Liver (tissue), 9 donors: ENCODE data around the gene PROX2. TPM values are rescaled to one million over a fixed set of nuclear protein-coding genes. Genes with fewer than 3 reads are reported as not detected.

Source experiments
- DNase-seq: peaks from one replicate; pipeline ENCODE4 v3.0.0-alpha.2; 2017; ENCODE audit warnings: low spot score
- H3K27ac ChIP-seq, 2 donors: one replicate each; pipeline ENCODE4 v1.7.0; 2013; ENCODE audit warnings: inconsistent platforms in 2 of 2, low read length in 2 of 2, control low read depth in 1 of 2, low read depth in 1 of 2, mild to moderate bottlenecking in 1 of 2
- H3K27me3 ChIP-seq, 4 donors: one replicate each; pipeline versions ENCODE4 v1.6.1 to v1.7.0; 2013; ENCODE audit warnings: low read length in 3 of 4, inconsistent platforms in 1 of 4, mild to moderate bottlenecking in 1 of 4, moderate library complexity in 1 of 4; ENCODE audit not compliant: control insufficient read depth in 4 of 4, insufficient read depth in 4 of 4
- H3K36me3 ChIP-seq, 4 donors: one replicate each; pipeline versions ENCODE4 v1.6.1 to v1.7.0; 2013; ENCODE audit warnings: low read length in 3 of 4, mild to moderate bottlenecking in 3 of 4, low read depth in 1 of 4, moderate library complexity in 1 of 4; ENCODE audit not compliant: control insufficient read depth in 4 of 4, insufficient read depth in 3 of 4
- H3K4me1 ChIP-seq, 4 donors: one replicate each; pipeline versions ENCODE4 v1.6.1 to v1.7.0; 2013; ENCODE audit warnings: low read length in 3 of 4, mild to moderate bottlenecking in 3 of 4, moderate library complexity in 1 of 4; ENCODE audit not compliant: control insufficient read depth in 4 of 4, insufficient read depth in 4 of 4
- H3K4me3 ChIP-seq, 3 donors: one replicate each; pipeline versions ENCODE4 v1.6.1 to v1.7.0; 2013; ENCODE audit warnings: low read length in 3 of 3, control low read depth in 1 of 3, low read depth in 1 of 3, mild to moderate bottlenecking in 1 of 3
- H3K9ac ChIP-seq, 2 donors: one replicate each; pipeline ENCODE4 v1.7.0; 2013; ENCODE audit warnings: low read length in 2 of 2, mild to moderate bottlenecking in 2 of 2, moderate library complexity in 2 of 2, control low read depth in 1 of 2, low read depth in 1 of 2
- H3K9me3 ChIP-seq, 4 donors: one replicate each; pipeline versions ENCODE4 v1.6.1 to v1.7.0; 2013; ENCODE audit warnings: low read length in 3 of 4; ENCODE audit not compliant: control insufficient read depth in 4 of 4
- FOXA1 ChIP-seq: IDR thresholded peaks from 2 replicates; pipeline ENCODE4 v1.6.1; 2016; ENCODE audit warnings: antibody characterized with exemption
- FOXA2 ChIP-seq: IDR thresholded peaks from 2 replicates; pipeline ENCODE4 v1.6.1; 2016; ENCODE audit warnings: antibody characterized with exemption
- GABPA ChIP-seq, 2 donors: IDR thresholded peaks in 1 of 2; conservative IDR thresholded peaks in 1 of 2; 2 replicates each; pipeline ENCODE4 v1.6.1; 2016; ENCODE audit warnings: antibody characterized with exemption in 2 of 2, mild to moderate bottlenecking in 1 of 2, moderate library complexity in 1 of 2
- HNF4A ChIP-seq, 2 donors: conservative IDR thresholded peaks; 2 replicates each; pipeline ENCODE4 v1.6.1; 2016; ENCODE audit warnings: antibody characterized with exemption in 2 of 2, mild to moderate bottlenecking in 2 of 2
- HNF4G ChIP-seq: IDR thresholded peaks from 2 replicates; pipeline ENCODE4 v1.6.1; 2016; ENCODE audit warnings: antibody characterized with exemption
- NR2F2 ChIP-seq: IDR thresholded peaks from 2 replicates; pipeline ENCODE4 v1.6.1; 2016; ENCODE audit warnings: antibody characterized with exemption
- RAD21 ChIP-seq, 2 donors: IDR thresholded peaks; 2 replicates each; pipeline ENCODE4 v1.6.1; 2016; ENCODE audit warnings: antibody characterized with exemption in 2 of 2, mild to moderate bottlenecking in 2 of 2
- RXRA ChIP-seq, 2 donors: IDR thresholded peaks; 2 replicates each; pipeline ENCODE4 v1.6.1; 2017 to 2018; ENCODE audit warnings: antibody characterized with exemption in 2 of 2, mild to moderate bottlenecking in 1 of 2
- SP1 ChIP-seq: IDR thresholded peaks from 2 replicates; pipeline ENCODE4 v1.6.1; 2018; ENCODE audit warnings: antibody characterized with exemption, mild to moderate bottlenecking
- TAF1 ChIP-seq: conservative IDR thresholded peaks from 2 replicates; pipeline ENCODE4 v1.6.1; 2016; ENCODE audit warnings: antibody characterized with exemption, mild to moderate bottlenecking
- YY1 ChIP-seq: IDR thresholded peaks from 2 replicates; pipeline ENCODE4 v1.6.1; 2016; ENCODE audit warnings: antibody characterized with exemption, mild to moderate bottlenecking
- WGBS: extraction: QIAGEN DNeasy Blood & Tissue Kit; methylation state at CpG from one replicate; pipeline ENCODE4 v1.1.7; 2013; 5-methylcytosine and 5-hydroxymethylcytosine counted together
- polyA plus RNA-seq, 2 donors: library from polyadenylated mRNA; stranded (reverse) in 1 of 2; unstranded in 1 of 2; fragments of 200-250 nt in 1 of 2; fragments of >200 nt in 1 of 2; fragmentation: Nextera tagmentation in 1 of 2; extraction: Ambion mirVana in 1 of 2; gene quantifications; one replicate each; pipeline versions ENCODE4 v1.2.1 to v1.2.3, GENCODE V29; 2013 to 2015
- total RNA-seq, 2 donors: library from RNA; depleted of rRNA; stranded (reverse); fragments of >200 nt; gene quantifications; one replicate each; pipeline ENCODE4 v1.2.3, GENCODE V29; 2014
- TF ChIP-seq, protein P1 (sequence below): IDR thresholded peaks from 2 replicates; pipeline ENCODE4 v1.6.1; 2016; ENCODE audit warnings: antibody characterized with exemption
- TF ChIP-seq, protein P2 (sequence below): IDR thresholded peaks from 2 replicates; pipeline ENCODE4 v1.6.1; 2016; ENCODE audit warnings: antibody characterized with exemption, mild to moderate bottlenecking
- TF ChIP-seq, protein P3 (sequence below): IDR thresholded peaks from 2 replicates; pipeline ENCODE4 v1.6.1; 2016; ENCODE audit warnings: antibody characterized with exemption
- TF ChIP-seq, protein P4 (sequence below): IDR thresholded peaks from 2 replicates; pipeline ENCODE4 v1.6.1; 2016; ENCODE audit warnings: antibody characterized with exemption
- donor health status: healthy.
- donor health status: healthy.
- donor health status: healthy.
- donor health status: healthy.
- donor health status: healthy.

The PROX2 gene
- total and polyA plus RNA-seq, 4 donors: 0.06 TPM; not detected in 3

DNA sequence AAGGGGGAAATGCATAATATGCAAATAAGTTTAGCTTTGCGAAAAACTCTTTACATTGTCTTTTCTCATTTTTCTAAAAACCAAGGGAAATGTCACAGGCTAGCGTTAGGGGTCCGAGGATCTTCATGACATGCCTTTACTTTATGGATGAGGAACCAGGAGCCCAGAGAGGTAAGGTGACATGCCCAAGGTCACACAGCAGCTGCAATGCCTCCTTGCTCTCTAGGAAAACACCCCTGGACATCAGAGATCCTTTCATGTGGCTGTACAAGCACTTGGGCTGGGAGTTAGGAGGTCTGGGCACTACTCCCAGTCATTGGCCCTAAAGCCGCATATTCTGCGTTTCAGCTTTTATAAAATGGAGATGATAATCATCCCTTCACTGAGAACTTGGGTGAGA lies 741 bp downstream of the PROX2 start:
- Histone ChIP-seq H3K9ac (no peak overlapping the region), H3K9me3 (no peaks in the 10 kb centered on the region), H3K36me3 (no peaks in the 10 kb centered on the region), H3K27me3 (no peaks in the 10 kb centered on the region), H3K4me3 (no peak overlapping the region), H3K4me1 (peaks cover 0 to 7% (median 4%) of the 10 kb centered on the region in 4 donors), H3K27ac (no peak overlapping the region)
- WGBS: 95% methylated on average over 5 of the region's 5 CpGs
- TF ChIP-seq SP1: no peak
- TF ChIP-seq NR2F2: no peak
- no peak for TF ChIP-seq FOXA2
- no peak for TF ChIP-seq RAD21 (IDR thresholded peaks at IDR 0.05)
- no peak for DNase-seq

DNA sequence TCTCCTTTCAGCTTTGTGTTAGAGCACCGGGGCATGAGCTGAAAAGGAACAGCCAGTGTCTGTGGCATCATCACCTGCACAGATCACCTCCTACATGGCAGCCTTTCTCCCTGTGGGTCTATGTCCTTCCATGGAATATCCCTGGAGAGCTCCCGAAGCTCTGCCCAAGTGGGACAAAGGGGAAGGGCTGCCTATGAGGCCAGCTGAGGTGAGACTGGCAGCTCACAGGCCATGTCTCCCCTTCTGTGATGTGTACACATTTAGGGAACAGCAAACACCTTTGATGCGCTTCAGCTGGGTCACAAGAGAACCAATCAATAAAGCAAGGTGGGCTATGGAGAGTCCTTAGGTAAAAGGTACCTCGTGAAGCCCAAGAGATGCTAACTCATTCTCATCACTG lies 4.1 kb downstream of the PROX2 start:
- no peak overlapping the region for H3K9ac ChIP-seq
- no peak overlapping the region for H3K4me3 ChIP-seq
- no peaks in the 10 kb centered on the region for H3K9me3 ChIP-seq
- peaks cover 0 to 7% (median 4%) of the 10 kb centered on the region in 4 donors for H3K4me1 ChIP-seq
- no peak overlapping the region for H3K27ac ChIP-seq
- whole genome bisulfite sequencing: 42% methylated on average over 4 of the region's 4 CpGs
- H3K27me3 ChIP-seq: no peaks in the 10 kb centered on the region
- TF ChIP-seq SP1 (peak; percentile 20), RXRA (IDR thresholded peaks at IDR 0.05) (peak; percentile 54 to 73), FOXA1 (no peak)
- no peak for DNase-seq
- H3K36me3 ChIP-seq: no peaks in the 10 kb centered on the region

DNA sequence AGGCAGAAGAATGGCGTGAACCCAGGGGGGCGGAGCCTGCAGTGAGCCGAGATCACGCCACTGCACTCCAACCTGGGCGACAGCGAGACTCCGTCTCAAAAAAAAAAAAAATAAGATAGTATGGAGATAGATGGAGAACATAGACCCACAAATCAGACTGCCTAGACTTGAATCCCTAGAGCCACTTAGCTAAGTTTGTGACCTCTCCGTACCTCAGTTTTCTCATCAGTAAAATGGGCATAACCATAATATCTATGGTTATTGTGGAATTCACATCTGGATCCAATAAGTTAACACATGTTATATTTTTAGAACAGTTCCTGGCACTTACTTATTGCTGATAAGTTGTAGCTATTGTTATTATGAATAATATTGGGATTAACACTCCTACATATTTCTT lies 7.2 kb downstream of the PROX2 start:
- Histone ChIP-seq H3K27ac (no peak overlapping the region), H3K9me3 (no peaks in the 10 kb centered on the region), H3K27me3 (no peaks in the 10 kb centered on the region), H3K9ac (no peak overlapping the region), H3K36me3 (no peaks in the 10 kb centered on the region), H3K4me3 (no peak overlapping the region), H3K4me1 (peaks cover 0 to 7% (median 4%) of the 10 kb centered on the region in 4 donors)
- DNase-seq: no peak
- TF ChIP-seq HNF4A (conservative IDR thresholded peaks at IDR 0.05) (no peak), FOXA2 (no peak), FOXA1 (no peak), RAD21 (IDR thresholded peaks at IDR 0.05) (no peak), RXRA (IDR thresholded peaks at IDR 0.05) (no peak), GABPA (IDR thresholded peaks at IDR 0.05 in 1 of 2, conservative IDR thresholded peaks at IDR 0.05 in 1 of 2) (no peak), HNF4G (no peak), YY1 (no peak)
- TF ChIP-seq, protein P1, sequence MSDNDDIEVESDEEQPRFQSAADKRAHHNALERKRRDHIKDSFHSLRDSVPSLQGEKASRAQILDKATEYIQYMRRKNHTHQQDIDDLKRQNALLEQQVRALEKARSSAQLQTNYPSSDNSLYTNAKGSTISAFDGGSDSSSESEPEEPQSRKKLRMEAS: no peak
- 86% methylated on average over 8 of the region's 8 CpGs for WGBS

DNA sequence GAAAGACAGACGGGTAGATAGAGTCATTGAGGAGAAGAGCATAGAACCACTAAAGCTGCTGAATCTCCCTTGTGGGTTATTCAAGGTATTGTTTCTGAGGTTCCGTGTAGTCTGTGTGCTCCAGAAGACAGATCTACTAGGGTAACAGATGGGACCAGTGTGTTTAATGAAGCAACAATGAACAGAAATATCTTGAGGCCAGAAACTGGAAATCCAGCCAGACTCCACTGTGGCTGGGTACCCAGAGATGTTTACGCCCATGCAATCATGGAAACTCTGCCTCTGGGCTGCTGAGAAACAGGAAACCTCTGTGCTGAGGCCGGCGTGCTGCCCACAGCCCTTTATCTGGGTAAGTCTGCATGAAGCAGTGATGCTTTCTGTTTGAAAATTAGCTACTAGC lies 8.3 kb downstream of the PROX2 start:
- no peak overlapping the region for H3K9ac ChIP-seq
- no peak for DNase-seq
- TF ChIP-seq RAD21 (IDR thresholded peaks at IDR 0.05) (no peak), HNF4G (no peak), NR2F2 (no peak), GABPA (IDR thresholded peaks at IDR 0.05 in 1 of 2, conservative IDR thresholded peaks at IDR 0.05 in 1 of 2) (no peak), FOXA1 (no peak), FOXA2 (no peak), TAF1 (no peak)
- TF ChIP-seq, protein P2, sequence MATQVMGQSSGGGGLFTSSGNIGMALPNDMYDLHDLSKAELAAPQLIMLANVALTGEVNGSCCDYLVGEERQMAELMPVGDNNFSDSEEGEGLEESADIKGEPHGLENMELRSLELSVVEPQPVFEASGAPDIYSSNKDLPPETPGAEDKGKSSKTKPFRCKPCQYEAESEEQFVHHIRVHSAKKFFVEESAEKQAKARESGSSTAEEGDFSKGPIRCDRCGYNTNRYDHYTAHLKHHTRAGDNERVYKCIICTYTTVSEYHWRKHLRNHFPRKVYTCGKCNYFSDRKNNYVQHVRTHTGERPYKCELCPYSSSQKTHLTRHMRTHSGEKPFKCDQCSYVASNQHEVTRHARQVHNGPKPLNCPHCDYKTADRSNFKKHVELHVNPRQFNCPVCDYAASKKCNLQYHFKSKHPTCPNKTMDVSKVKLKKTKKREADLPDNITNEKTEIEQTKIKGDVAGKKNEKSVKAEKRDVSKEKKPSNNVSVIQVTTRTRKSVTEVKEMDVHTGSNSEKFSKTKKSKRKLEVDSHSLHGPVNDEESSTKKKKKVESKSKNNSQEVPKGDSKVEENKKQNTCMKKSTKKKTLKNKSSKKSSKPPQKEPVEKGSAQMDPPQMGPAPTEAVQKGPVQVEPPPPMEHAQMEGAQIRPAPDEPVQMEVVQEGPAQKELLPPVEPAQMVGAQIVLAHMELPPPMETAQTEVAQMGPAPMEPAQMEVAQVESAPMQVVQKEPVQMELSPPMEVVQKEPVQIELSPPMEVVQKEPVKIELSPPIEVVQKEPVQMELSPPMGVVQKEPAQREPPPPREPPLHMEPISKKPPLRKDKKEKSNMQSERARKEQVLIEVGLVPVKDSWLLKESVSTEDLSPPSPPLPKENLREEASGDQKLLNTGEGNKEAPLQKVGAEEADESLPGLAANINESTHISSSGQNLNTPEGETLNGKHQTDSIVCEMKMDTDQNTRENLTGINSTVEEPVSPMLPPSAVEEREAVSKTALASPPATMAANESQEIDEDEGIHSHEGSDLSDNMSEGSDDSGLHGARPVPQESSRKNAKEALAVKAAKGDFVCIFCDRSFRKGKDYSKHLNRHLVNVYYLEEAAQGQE: no peak
- TF ChIP-seq, protein P1: no peak
- TF ChIP-seq, protein P3, sequence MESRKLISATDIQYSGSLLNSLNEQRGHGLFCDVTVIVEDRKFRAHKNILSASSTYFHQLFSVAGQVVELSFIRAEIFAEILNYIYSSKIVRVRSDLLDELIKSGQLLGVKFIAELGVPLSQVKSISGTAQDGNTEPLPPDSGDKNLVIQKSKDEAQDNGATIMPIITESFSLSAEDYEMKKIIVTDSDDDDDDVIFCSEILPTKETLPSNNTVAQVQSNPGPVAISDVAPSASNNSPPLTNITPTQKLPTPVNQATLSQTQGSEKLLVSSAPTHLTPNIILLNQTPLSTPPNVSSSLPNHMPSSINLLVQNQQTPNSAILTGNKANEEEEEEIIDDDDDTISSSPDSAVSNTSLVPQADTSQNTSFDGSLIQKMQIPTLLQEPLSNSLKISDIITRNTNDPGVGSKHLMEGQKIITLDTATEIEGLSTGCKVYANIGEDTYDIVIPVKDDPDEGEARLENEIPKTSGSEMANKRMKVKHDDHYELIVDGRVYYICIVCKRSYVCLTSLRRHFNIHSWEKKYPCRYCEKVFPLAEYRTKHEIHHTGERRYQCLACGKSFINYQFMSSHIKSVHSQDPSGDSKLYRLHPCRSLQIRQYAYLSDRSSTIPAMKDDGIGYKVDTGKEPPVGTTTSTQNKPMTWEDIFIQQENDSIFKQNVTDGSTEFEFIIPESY: no peak
- TF ChIP-seq, protein P4, sequence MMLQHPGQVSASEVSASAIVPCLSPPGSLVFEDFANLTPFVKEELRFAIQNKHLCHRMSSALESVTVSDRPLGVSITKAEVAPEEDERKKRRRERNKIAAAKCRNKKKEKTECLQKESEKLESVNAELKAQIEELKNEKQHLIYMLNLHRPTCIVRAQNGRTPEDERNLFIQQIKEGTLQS: no peak

More for the DNA sequence above, 8.3 kb downstream of the PROX2 start:
- Histone ChIP-seq H3K27ac (no peak overlapping the region), H3K9me3 (no peaks in the 10 kb centered on the region), H3K4me1 (peaks cover 0 to 7% (median 4%) of the 10 kb centered on the region in 4 donors), H3K4me3 (no peak overlapping the region), H3K36me3 (no peaks in the 10 kb centered on the region), H3K27me3 (no peaks in the 10 kb centered on the region)
- 66% methylated on average over 5 of the region's 5 CpGs for WGBS
